Endothelial cell of umbilical vein (primary cell): Measurements from ENCODE around the gene SAPCD2. TPM values are rescaled to one million over a fixed set of nuclear protein-coding genes. Genes with fewer than 3 reads are reported as not detected.

Experiments used
- BruUV-seq: library from RNA; stranded (reverse); fragments of 400-500 nt; replicated peaks from 2 replicates; lab custom pipeline; 2021; lab: Mats Ljungman, UMichigan
- CTCF ChIA-PET: fragments of 300-600, 350-600 bp; sonication (Branson Sonifier 250); formaldehyde crosslinking; loops from one replicate; lab custom pipeline; 2021; ENCODE audit warnings: antibody characterized with exemption, inconsistent platforms; lab: Charles Lee
- POLR2A ChIA-PET: fragments of 300-600, 350-600 bp; sonication (Branson Sonifier 250); formaldehyde crosslinking; loops from one replicate; lab custom pipeline; 2021; ENCODE audit warnings: antibody characterized with exemption, inconsistent platforms; lab: Charles Lee
- DNase-seq: peaks from one replicate; pipeline ENCODE4 v3.0.0-alpha.2; 2011; ENCODE audit warnings: low read depth, low spot score
- FAIRE-seq: peaks from 2 replicates; lab custom pipeline; 2011; peaks lifted over from hg19 to GRCh38; lab: Jason Lieb, UNC
- H2AFZ ChIP-seq: 2 replicates; pipeline ENCODE4 v1.6.0; 2012; ENCODE audit warnings: low read depth, low read length, control low read depth, inconsistent platforms
- H3K27ac ChIP-seq: 2 replicates; pipeline ENCODE4 v1.5.1; 2011; ENCODE audit warnings: low read depth, mild to moderate bottlenecking, control low read depth, low read length, moderate library complexity; ENCODE audit not compliant: insufficient read depth
- H3K27me3 ChIP-seq, 2 experiments: 2 replicates each; pipeline versions ENCODE4 v1.6.0 to v1.6.1; 2011; ENCODE audit warnings: low read length in 2 of 2, mixed read lengths in 1 of 2; ENCODE audit not compliant: control insufficient read depth in 2 of 2, insufficient read depth in 2 of 2
- H3K36me3 ChIP-seq, 2 experiments: 2 replicates in 1 of 2; 3 replicates in 1 of 2; pipeline ENCODE4 v1.5.1; 2011; ENCODE audit warnings: low read length in 2 of 2, mild to moderate bottlenecking in 1 of 2, moderate library complexity in 1 of 2; ENCODE audit not compliant: control insufficient read depth in 2 of 2, insufficient read depth in 2 of 2; ENCODE audit errors: extremely low read depth in 1 of 2
- H3K4me1 ChIP-seq: 3 replicates; pipeline ENCODE4 v1.5.1; 2011; ENCODE audit warnings: mild to moderate bottlenecking, low read length; ENCODE audit not compliant: control insufficient read depth, insufficient read depth; ENCODE audit errors: extremely low read depth
- H3K4me2 ChIP-seq: 2 replicates; pipeline ENCODE4 v1.6.1; 2011; ENCODE audit warnings: low read length, control low read depth, mixed read lengths; ENCODE audit not compliant: insufficient read depth
- H3K4me3 ChIP-seq, 3 experiments: fragments of 200-600 bp in 1 of 3; sonication (generic), shearing (Covaris generic) in 1 of 3; replicated peaks in 1 of 3; 2 replicates each; pipeline ENCODE4 v1.5.1; 2011 to 2016; ENCODE audit warnings: control low read depth in 3 of 3, low read length in 3 of 3, mild to moderate bottlenecking in 2 of 3, inconsistent platforms in 1 of 3, low read depth in 1 of 3, moderate library complexity in 1 of 3; ENCODE audit not compliant: insufficient read depth in 1 of 3
- H3K79me2 ChIP-seq: 2 replicates; pipeline ENCODE4 v1.6.0; 2012; ENCODE audit warnings: low read length, inconsistent platforms; ENCODE audit not compliant: control insufficient read depth, insufficient read depth
- H3K9ac ChIP-seq: replicated peaks from 2 replicates; pipeline ENCODE3; 2011; ENCODE audit warnings: low read length, control low read depth; ENCODE audit not compliant: insufficient read depth; ENCODE audit errors: extremely low read depth
- H3K9me1 ChIP-seq: replicated peaks from 3 replicates; pipeline ENCODE4 v1.6.0; 2011; ENCODE audit warnings: mild to moderate bottlenecking, low read length; ENCODE audit not compliant: control insufficient read depth, insufficient read depth; ENCODE audit errors: extremely low read depth
- H3K9me3 ChIP-seq: replicated peaks from 2 replicates; pipeline ENCODE4 v1.5.1; 2012; ENCODE audit warnings: low read length, inconsistent platforms; ENCODE audit not compliant: control insufficient read depth, insufficient read depth
- H4K20me1 ChIP-seq: replicated peaks from 2 replicates; pipeline ENCODE3; 2011; ENCODE audit warnings: mild to moderate bottlenecking, low read length; ENCODE audit not compliant: control insufficient read depth, insufficient read depth; ENCODE audit errors: extremely low read depth
- POLR2A ChIP-seq: IDR thresholded peaks from 2 replicates; pipeline ENCODE4 v1.6.1; 2012; ENCODE audit warnings: low read depth, mild to moderate bottlenecking, control low read depth, low read length
- dilution Hi-C: fragments of 300-500 bp; cut with MboI; formaldehyde crosslinking; loops from one replicate; pipeline ENCODE4 v1.15.0; 2019; ENCODE audit warnings: low sequenced_read_pairs; ENCODE audit not compliant: extremely low pct_ligation_motif_present
- intact Hi-C: fragments of 100-400 bp; cut with micrococcal nuclease; formaldehyde crosslinking; loops from one replicate; pipeline ENCODE4 v1.10.0; 2022
- polyA plus RNA-seq, 4 experiments: library from polyadenylated mRNA; depleted of rRNA in 3 of 4; stranded (reverse) in 3 of 4; unstranded in 1 of 4; fragments of >200 nt; gene quantifications; 2 replicates each; pipeline versions ENCODE4 v1.2.1 to v1.2.3, GENCODE V29; 2011 to 2012; ENCODE audit warnings: missing spikeins in 1 of 4
- total RNA-seq: library from RNA; stranded (reverse); gene quantifications from 2 replicates; pipeline ENCODE4 v1.2.3, GENCODE V29; 2021
- TF ChIP-seq, protein P1 (sequence below), 2 donors: IDR thresholded peaks; 1 replicate in 1 of 2; 2 replicates in 1 of 2; pipeline ENCODE4 v1.5.1; 2011; ENCODE audit warnings: low read length in 2 of 2, mild to moderate bottlenecking in 2 of 2, moderate library complexity in 2 of 2, control low read depth in 1 of 2, inconsistent platforms in 1 of 2, low read depth in 1 of 2; ENCODE audit not compliant: insufficient read depth in 1 of 2; ENCODE audit errors: extremely low read depth in 1 of 2

Gene SAPCD2
- total and polyA plus RNA-seq, 2 donors (not counting 3 experiments of a cell fraction or from before 2014, with no cell fraction given) = 11.5 to 27.8 TPM

DNA sequence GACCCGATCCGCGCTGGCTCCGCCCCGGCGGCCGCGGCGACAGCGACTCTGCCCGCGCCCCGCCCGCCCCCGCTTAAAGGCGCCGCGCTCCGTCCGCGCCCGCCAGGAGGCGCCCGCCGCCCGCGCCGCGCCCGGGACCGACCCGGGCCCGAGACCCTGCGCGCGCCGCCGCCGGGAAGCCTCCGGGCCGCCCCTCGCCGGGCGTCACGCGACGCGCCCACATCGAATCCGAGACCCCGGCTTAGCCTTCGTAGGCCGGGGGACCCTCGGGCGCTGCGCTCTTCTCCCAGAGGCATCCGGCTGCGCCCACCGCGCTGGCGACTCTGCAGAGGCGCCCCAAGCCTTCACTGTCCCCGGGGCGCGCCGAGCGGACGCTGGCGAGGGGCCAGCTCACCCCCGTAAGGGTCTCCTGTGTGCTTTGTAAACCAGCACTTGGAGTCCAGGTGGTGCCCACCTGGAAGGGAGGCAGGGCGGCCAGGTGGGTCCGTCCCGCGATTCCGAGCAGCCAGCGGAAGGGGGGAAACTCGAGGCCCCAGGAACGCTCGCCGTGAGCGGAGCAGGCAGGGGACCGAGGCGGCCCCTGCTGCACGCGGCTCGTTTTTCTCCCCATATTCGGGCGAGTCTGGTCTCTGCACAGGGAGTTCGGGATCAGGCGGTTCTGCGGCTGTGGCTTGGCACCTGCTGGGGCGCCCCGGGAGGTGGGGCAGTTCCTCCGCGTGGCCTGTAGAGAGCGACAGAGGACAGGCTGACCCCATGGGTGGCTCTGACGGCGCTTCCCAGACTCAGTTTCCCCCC is 41.9 kb downstream of the SAPCD2 start:
- Histone ChIP-seq H4K20me1 (no peaks in the 10 kb centered on the region), H3K4me1 (peaks cover 12% of the 10 kb centered on the region), H3K9ac (no peak overlapping the region), H3K79me2 (no peaks in the 10 kb centered on the region), H3K36me3 (no peaks in the 10 kb centered on the region), H3K9me3 (no peaks in the 10 kb centered on the region), H3K4me2 (peak overlapping the region; percentile 76), H2AFZ (peak overlapping the region; percentile 72), H3K4me3 (peak overlapping the region; percentile 24 to 43 (median 34)), H3K27ac (no peak overlapping the region), H3K27me3 (no peaks in the 10 kb centered on the region), H3K9me1 (no peaks in the 10 kb centered on the region)
- dilution Hi-C loops = no loop called here
- POLR2A ChIA-PET = no interaction called here
- DNase-seq = peak; percentile 19
- FAIRE-seq = no peak
- intact Hi-C loops = loop anchor here (1.0 to 2.0 kb wide), 4 partner anchors 16 to 58 kb away; partner anchors contain the start of gene MAN1B1
- CTCF ChIA-PET = interaction anchor here (0.7 to 4.5 kb wide), 52 partner anchors 8 to 270 kb away, joined by 3 to 34 read pairs (median 6); partner anchors contain the start of genes ANAPC2, CLIC3, FBXW5 and NPDC1
- no peak for TF ChIP-seq POLR2A
- TF ChIP-seq, protein P1, sequence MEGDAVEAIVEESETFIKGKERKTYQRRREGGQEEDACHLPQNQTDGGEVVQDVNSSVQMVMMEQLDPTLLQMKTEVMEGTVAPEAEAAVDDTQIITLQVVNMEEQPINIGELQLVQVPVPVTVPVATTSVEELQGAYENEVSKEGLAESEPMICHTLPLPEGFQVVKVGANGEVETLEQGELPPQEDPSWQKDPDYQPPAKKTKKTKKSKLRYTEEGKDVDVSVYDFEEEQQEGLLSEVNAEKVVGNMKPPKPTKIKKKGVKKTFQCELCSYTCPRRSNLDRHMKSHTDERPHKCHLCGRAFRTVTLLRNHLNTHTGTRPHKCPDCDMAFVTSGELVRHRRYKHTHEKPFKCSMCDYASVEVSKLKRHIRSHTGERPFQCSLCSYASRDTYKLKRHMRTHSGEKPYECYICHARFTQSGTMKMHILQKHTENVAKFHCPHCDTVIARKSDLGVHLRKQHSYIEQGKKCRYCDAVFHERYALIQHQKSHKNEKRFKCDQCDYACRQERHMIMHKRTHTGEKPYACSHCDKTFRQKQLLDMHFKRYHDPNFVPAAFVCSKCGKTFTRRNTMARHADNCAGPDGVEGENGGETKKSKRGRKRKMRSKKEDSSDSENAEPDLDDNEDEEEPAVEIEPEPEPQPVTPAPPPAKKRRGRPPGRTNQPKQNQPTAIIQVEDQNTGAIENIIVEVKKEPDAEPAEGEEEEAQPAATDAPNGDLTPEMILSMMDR (IDR thresholded peaks at IDR 0.05; ENCODE audit: extremely low read depth in 1 of 2, insufficient read depth in 1 of 2, low read depth in 1 of 2, low read length in 2 of 2) = peak in 1 of 2 donors; percentile 60
- BruUV-seq = no TSS peak
